GM19455 (cell line): ENCODE results near the gene LRRC28.

Source experiments
- ATAC-seq: cut with Tn5 transposase; IDR thresholded peaks from one replicate; pipeline ENCODE4 v1.9.1; 2021; ENCODE audit not compliant: unreplicated experiment

The LRRC28 gene

GRCh38 chr15:99249270-99249841, 1.9 kb upstream of the LRRC28 start, which contains the start of gene TTC23:
Gene TTC23 (minus strand): TSS chr15:99249581. CDS start chr15:99228712, 20,869 bp downstream.
- ATAC-seq = no peak

GRCh38 chr15:99250001-99250400, 1.3 kb upstream of the LRRC28 start:
- no peak for ATAC-seq

- ATAC-seq = no peak
Observed at GRCh38 chr15:99250494-99250856, 806 bp upstream of the LRRC28 start.

DNA sequence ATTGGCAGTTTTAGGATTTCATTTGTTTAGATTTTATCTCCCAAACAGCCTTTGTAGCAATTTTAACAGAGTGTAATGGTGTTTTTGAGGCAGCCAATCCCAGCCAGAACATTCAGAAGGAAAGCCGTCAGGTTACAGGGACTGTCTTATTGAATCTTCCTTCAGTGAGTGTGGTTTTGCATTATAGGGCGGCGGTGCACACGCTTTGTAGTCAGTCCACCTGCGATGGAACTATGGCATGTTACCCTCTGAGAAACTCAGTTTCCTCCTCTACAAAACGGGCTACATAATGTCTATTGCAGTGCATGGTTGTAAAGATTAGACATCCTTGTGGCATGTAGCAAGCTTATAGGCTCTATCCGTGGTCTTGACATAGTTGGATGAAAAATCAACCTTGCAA, 1.0 kb downstream of the LRRC28 start:
- ATAC-seq = no peak

DNA sequence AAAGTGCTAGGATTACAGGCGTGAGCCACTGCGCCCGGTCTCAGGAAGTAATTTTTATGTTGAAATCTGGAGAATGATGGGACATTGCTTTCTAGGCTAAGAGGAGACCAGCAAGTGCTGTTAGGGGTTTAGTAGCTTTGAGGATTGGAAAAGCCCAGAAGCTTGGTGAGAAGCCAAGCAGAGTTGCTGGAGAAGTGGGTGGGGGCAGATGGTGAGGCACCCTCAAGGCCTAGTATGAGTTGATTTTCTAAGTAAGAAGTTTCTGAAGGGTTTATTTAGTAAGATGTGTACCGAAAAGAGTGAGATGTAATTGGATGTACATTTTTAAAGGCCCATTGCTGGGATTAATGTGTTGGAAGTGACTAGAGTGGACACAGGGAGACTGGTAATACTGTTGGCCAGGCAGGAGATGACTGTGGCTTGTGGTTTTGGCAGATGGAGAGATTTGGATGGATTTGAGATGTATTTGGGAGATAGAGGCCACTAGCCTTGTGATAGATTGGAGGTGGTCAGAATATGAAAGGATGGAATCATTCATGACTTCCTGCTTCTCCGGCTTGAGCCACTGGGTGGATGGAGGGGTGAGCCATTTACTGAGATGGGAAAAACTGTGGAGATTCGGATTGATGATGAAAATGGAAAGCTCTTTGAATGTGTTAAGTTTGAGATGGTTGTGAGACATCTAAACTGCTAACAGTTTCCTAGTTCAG, 2.3 kb downstream of the LRRC28 start:
- no peak for ATAC-seq

GRCh38 chr15:99257107-99257750, 5.9 kb downstream of the LRRC28 start:
- no peak for ATAC-seq

DNA sequence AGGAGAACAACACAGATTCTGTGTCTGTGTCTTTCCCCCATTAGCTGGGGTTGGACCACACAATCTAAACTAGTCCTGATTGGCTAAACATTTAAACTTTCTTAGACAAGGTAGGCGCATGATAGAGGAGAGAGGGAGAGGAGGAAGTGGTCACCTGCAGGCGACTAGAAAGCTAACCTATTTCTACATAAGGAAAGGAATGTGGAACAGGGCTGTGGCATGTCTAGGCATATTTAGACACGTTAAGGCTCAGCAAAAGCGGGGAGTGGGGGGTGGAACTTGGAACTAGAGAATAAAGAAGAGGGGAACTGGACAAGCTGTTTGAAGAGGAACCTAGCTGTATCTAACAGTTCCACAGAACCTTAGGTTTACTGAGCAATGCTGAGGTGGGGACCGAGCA, 12.8 kb downstream of the LRRC28 start:
- no peak for ATAC-seq

DNA sequence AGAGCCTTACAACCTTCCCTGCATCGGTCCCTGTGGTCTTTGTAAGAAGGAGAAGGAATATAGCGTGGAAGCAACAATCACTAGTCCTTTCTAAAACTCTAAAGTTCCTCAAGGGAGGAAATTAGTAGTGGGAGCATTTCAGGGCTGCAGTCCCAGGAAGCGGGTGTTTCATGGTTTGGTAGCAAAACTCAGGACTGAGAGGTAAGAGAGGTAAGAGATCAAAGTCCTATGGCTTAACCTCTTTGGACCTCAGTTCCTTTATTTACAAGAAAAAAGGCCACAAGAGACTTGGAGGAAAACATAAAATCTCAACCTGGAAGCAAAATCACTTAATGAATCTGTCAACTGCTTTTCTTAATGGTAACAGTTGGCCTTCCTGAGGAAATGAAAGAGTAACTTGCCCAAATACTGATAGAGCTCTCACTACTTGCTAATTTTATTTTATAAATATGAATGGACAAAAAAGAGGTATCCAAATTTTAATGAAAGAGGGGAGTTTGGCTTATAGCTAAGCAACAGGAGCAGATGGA, 14.3 kb downstream of the LRRC28 start:
- no peak for ATAC-seq

DNA sequence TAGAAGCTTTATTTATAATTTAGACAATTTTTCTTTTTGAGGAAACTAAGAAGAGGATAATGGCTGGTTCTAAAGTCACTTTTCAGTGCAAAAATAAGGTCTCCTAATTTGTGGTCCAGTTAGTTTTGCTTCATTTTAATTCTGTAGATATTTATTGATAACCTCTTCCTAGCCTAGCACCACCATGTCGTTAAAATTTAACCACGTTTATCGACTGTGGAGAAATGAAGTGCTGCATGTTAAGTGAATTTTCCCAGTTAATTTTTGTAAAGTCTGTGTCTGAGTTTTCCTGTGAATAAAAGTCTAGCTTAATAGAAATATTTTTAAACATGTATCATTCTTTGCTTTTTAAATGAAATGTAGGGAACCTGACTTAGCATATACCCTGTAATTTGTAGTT, 16.7 kb downstream of the LRRC28 start:
- no peak for ATAC-seq

GRCh38 chr15:99268431-99268830, 17.1 kb downstream of the LRRC28 start:
- ATAC-seq = no peak

GRCh38 chr15:99273801-99274200, 22.5 kb downstream of the LRRC28 start:
- no peak for ATAC-seq

DNA sequence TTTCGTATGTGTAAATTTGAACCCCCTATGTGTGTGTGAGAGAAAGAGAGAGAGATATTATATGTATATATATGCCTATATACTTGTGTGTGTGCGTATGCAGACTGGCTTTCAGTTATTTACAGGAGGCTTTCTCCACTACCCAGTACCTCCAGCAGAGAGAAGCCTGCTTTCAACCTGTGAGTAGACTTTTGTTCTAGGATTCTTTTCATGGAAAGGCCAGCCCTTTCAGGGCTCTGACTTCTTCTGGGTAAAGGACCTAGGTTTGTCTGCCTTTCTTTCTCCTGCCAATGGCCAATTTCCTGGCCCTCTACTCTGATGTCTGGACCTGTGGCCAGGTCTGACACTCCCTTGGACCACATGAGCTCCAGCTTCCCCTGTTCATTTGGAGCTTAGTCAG, 23.8 kb downstream of the LRRC28 start:
- no peak for ATAC-seq

DNA sequence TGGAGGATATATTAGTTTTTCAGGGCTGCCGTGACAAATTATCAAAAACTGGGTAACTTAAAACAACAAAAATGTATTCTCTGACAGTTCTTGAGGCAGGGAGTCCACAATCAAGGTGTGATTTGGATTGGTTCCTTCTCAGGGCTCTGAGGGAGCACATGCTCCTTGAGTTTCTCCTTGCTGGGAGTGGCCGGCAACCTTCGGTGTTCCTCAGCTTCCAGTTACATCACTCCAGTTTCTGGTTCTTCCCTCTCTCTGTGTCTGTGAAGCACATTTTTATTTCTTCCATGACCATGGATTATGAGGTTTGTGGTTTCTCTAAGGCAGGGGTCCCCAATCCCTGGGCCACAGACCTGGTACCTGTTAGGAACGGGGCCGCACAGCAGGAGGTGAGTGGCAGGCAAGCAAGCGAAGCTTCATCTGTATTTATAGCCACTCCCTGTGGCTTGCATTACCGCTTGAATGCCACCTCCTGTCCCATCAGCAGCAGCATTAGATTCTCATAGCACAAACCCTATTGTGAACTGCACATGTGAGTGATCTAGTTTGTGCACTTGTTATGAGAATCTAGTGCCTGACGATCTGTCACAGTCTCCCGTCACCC, 24.3 kb downstream of the LRRC28 start:
- ATAC-seq = no peak

DNA sequence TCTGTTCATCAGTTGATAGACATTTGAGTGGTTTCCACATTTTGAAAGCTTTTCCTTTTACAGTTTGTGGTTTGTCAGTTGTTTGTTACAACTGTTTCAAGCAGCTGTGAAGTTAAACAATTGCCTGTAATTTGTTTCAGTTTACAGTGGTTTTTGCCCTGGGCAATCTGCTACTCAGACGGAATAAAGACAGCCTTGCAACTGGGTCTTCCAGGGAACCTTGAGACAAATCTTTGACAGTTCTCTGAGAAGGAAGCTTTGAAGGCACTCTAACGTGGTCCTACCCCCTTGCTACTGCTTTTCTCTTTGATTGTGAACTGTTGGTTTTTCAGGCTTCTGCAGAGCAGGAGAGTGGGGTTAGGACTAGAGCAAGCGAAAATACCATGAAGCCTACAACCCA, 28.0 kb downstream of the LRRC28 start:
- ATAC-seq = no peak

GRCh38 chr15:99279827-99280226, 28.5 kb downstream of the LRRC28 start:
- ATAC-seq = no peak

DNA sequence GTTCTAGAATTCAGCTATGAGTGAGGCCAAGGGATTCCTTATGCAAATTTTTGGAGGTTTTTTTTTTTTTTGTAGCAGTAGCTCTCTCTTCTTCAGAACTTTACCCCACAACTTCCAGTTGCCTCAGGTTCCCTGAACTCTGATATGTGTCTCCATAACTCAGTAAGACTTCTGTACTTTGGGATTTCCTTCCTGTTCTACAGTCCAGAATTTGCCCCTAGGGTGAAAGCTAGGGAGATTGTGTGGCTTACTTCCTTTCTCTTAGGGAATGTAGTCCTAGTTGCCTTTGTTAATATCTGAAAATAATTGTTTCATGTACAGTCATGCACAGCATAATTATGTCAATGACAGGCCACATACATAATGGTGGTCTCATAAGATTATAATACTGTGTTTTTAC, 30.8 kb downstream of the LRRC28 start:
- ATAC-seq = no peak

GRCh38 chr15:99282586-99282985, 31.3 kb downstream of the LRRC28 start:
- no peak for ATAC-seq

DNA sequence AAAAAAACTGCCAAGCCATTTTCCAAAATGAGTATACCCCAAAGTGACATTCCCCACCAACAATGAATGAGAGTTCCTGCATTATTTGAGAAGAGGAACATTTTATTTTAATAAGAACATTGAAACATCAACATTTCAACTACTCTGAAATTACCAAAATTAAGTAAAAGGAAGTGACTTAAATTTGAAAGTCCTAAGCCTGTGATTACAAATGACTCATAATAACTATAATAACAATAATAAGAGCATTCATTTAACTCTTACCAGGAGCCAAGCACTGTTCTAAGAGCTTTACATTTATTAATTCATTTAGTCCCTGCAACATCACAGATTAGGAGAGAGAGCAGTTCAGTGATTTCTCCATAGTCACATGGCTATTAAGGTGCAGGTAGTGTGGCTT, 32.4 kb downstream of the LRRC28 start:
- ATAC-seq = no peak

DNA sequence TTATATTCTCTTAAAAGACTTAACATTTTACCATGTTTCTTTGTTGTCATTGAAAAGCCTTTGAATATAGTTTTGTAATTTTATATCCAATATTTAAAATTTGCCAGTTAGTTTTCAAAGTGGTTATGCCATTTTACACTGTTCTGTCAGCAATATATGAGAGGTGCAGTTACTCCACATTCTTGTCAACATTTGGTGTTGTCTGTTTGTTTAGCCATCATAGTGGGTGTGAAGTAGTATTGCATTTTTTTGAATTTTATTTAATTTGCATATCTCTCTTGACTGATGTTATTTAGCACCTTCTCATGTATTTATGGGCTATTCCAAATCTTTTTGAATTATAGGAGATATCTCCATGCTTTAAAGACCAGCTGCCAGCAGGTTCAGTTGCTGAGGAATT, 40.4 kb downstream of the LRRC28 start:
- ATAC-seq = no peak

DNA sequence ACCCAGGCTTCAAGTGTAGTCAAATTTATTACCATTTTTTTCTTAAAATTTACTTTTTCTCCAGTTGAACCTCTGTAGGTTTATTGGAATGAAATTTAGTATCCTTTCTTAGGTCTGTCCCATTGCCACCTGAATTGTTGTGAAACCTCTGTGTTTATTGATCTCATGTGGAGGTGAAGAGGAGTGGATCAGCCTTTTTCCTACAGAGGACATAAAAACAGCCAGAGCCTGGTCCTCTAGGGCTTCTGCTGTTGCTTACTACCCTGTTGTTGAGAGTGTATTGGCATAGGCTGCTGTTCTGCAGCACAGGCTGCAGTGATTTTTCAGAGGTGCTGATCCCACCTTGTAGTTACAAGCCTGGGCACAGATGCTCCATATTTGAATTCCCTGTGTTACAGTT, 44.6 kb downstream of the LRRC28 start:
- no peak for ATAC-seq

- ATAC-seq = no peak
Observed at GRCh38 chr15:99296386-99296785, 45.1 kb downstream of the LRRC28 start.

GRCh38 chr15:99303907-99304306, 52.6 kb downstream of the LRRC28 start:
- ATAC-seq = no peak
